HG03432 (cell line): ENCODE results near the gene SORL1.
"Not testable (repeated sequence)": the region's sequence is repeated elsewhere in the genome, so short reads cannot be mapped to it uniquely, and the experiment has no call there.

Experiments used
- ATAC-seq: cut with Tn5 transposase; IDR thresholded peaks from one replicate; pipeline ENCODE4 v1.9.1; 2021; ENCODE audit warnings: mild to moderate bottlenecking, moderate library complexity; ENCODE audit not compliant: unreplicated experiment

The SORL1 gene

GRCh38 chr11:121611242-121611641 lies 159.1 kb downstream of the SORL1 start:
- no peak for ATAC-seq

DNA sequence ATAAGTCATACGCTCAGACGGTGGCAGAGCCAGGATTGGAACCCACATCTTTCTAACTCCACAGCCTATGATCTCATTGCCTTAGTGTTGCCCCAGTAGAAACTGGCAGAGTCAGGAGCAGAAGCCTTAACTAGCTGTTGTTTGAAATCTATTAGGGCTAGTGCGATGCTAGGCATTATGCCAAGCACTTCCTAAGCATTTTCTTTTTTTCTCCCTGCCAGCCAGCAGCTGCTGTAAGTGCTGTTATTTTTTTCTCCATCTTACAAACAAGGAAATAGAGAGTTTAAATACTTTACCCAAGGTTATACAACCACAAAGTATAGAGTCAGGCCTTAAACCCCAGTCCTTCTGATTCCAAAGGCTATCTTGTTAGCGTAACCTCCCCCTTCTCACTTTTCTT lies 161.6 kb downstream of the SORL1 start:
- ATAC-seq = no peak

- no peak for ATAC-seq
These were observed 162.6 kb downstream of the SORL1 start for GRCh38 chr11:121614636-121615240.

DNA sequence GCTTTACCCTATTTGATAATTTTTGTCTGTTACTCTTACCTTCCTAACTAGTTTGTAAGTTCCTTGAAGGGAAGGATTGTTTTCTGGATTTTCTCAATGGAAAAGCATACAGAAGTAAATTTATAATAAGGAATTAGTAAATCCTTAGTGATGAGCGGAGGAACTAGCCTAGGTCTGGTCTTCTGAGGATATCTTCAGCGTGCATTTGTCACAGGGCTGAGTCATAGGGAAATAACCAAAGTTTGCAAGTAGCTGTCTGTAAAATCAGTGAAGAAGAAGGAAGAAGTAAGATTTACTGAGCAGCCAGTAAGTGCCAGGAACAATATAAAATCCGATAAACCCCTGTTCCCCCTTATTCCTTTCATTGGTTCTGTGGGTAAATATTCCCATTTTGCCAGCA lies 163.4 kb downstream of the SORL1 start:
- no peak for ATAC-seq

DNA sequence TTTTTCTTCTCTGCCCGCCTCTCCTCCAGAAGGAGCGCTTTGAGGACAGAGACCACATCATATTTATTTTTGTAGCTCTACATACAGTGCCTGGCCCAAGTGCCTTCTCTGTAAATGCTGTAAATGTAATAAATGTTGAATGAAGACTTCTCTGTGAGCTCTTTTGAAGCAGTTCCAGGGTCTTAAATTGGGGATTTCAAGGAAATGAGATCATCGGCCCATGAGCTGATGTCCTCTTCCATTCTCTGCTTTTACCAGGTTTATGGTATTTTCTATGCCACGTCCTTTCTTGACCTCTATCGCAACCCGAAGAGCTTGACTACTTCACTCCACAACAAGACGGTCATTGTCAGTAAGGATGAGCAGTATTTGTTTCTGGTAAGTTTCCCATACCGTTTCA lies 166.4 kb downstream of the SORL1 start:
- ATAC-seq = no peak

GRCh38 chr11:121625777-121626506 lies 173.8 kb downstream of the SORL1 start:
- no peak for ATAC-seq

- ATAC-seq = no peak
These were observed 174.4 kb downstream of the SORL1 start for GRCh38 chr11:121626507-121626875.

DNA sequence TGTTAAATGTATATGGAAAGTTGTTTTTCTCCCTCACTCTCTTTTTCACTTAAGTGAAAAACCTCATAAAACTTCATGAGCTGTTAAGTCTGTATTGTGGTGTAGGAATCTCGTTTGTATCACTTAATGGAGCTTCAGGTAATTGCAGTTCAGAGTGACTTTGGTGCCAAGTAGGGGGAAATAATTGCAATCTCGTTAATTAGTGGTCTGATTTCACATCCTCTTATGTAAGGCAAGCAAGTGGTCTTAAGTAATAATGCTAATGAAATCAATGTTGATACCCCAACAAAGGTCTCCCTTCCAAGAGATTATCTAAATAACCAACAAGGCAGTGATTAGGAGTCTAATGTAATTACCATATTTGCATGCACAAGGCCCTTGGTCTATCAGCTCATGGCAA lies 174.9 kb downstream of the SORL1 start:
- ATAC-seq = no peak

DNA sequence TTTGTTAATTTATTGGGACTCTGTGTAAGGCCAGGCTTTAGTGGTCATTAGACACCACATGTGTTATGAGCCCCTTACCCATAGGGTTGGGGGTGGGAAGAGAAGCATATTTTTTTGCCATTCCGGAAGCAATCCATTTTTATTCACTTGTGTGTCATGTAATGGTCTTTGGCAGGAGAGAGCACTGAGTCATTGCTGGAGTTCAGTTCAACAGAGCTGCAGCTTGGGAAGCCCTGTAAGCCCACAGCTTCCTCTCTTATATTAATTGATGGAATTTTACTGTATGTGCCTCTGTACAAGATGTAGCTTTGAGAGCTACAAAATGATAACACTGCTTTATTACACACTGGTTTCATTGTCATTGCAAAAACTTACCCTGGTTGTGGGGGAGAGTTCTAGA lies 177.9 kb downstream of the SORL1 start:
- no peak for ATAC-seq

DNA sequence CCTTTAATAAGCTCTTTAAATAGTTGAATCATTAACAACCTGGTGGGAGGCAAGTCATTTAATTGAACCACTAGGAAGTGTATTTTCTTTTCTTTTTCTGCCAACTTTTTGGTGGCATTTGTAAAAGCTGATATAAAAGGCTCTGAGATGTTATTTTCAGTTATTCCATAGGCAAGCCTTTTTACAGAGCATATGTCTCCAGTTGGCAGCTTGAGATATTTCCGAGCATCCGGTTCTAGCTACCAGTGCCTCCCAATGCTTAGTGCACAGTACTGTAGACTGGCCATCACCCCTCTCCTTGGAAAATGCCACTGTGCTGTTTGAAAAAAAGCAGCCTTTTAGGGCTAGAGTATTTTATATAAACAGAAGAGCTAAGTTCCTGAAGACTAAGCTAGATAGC lies 179.3 kb downstream of the SORL1 start:
- no peak for ATAC-seq

DNA sequence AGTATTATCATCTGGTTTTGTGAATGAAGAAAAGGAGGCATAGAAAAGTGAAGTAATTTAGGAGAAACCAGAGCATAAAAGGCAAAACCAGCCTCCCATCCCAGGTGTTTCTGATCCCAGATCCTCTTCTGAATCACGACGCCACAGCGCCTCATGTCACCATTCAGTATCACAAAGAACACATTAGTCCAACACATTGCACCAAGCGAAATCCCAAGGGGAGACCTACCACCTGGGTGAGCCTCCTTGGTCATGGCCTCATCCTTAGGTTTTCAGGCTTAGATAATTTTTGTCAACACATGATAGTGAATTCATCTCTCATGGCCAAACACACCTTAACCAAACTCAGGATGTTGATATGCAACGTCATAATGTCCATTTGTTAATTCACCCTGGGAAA lies 182.2 kb downstream of the SORL1 start:
- no peak for ATAC-seq

GRCh38 chr11:121634889-121635288 lies 182.8 kb downstream of the SORL1 start:
- ATAC-seq = no peak

GRCh38 chr11:121636081-121636799 lies 184.1 kb downstream of the SORL1 start:
- ATAC-seq = no peak

DNA sequence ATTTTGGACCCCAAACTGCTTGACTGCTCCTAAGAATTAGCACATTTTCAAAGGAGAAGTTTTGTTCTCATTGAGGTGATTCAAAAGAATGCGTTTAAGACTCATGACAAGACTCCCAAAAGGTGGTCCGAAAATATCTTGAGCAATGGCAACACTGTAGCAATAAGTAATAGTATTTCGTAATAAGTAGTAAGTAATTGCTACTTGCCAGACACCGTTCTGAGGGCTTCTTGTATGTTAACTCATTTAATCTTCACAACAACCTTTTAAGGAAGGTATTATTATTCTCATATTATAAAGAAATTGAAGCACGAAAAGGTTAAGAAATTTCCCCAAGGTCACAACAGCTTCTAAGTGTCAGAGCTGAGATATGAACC lies 184.7 kb downstream of the SORL1 start:
- ATAC-seq = no peak

DNA sequence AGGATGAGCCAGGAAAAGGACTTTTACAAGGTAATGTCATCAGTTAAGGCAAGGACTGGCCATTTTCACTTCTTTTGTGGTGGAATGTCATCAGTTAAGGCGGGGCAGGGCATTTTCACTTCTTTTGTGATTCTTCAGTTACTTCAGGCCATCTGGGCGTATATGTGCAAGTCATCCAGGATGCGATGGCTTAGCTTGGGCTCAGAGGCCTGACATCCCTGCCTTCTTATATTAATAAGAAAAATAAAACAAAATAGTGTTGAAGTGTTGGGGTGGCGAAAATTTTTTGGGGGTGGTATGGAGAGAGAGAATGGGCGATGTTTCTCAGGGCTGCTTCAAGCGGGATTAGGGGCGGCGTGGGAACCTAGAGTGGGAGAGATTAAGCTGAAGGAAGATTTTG lies 185.5 kb downstream of the SORL1 start:
- not testable (repeated sequence) for ATAC-seq

- ATAC-seq = no peak
These were observed 191.5 kb downstream of the SORL1 start for GRCh38 chr11:121643479-121644186.

DNA sequence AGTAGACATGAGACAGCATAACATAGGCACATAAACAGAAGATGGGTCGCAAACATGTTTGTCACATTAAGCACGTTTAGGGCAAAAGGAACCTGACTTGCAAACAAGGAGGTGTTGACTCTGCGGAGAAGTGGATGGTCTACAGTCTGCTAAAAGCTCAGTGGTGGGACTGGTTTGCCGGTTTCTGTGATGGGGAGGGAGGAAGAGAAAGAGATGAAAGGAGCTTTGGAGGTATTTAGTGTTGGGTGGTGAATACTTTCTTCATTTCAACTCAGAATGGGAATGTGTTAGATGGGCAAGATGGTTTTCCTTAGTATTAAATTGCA lies 192.0 kb downstream of the SORL1 start:
- no peak for ATAC-seq

- ATAC-seq = no peak
These were observed 192.9 kb downstream of the SORL1 start for GRCh38 chr11:121645001-121645400.

DNA sequence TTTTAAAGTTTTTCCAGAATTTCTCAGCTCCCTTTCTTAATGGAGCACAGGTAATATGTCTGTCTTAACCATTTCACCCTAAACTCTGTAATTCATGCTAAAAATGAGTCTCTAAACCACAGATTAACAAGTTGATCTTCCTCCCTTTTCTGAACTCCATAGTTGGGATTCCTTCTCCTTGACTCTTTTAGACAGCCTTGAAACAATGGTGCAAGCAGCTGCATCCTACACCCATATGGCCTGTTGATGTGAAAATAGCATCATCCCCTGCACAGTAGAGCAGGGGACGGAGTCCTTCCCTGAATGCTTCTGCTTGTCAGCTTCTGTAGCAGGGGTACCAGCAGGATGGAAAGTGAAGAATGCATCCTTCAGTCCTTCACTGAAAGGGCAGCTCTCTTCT lies 193.5 kb downstream of the SORL1 start:
- no peak for ATAC-seq

DNA sequence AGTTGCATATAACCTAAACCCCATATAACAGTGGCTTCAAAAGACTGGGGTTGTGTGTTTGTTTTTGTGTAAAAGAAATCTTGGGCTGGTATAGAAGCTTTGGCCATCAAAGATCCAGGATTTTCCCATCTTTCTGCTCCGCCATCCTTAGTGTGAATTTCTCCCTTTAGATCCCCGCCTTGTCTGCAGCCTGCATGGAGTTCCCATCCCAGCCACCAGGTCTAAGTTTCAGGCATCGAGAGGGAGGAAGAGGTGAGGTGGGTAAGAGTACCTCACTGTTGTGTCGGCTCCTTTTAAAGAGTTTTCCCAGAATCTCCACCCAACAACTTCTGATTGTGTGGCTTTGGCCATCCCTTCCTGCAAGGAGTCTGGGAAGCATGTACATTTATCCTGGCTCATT lies 196.2 kb downstream of the SORL1 start:
- no peak for ATAC-seq

- no peak for ATAC-seq
These were observed 197.7 kb downstream of the SORL1 start for GRCh38 chr11:121649798-121650197.
